MM.1S (cell line): ENCODE measurements around the gene LHFPL5.

Experiments used
- DNase-seq: peaks from one replicate; pipeline ENCODE4 v3.0.0-alpha.2; 2015
- H2AFZ ChIP-seq: fragments of 300-600 bp; sonication (generic); 2 replicates; pipeline ENCODE4 v1.6.0; 2016; ENCODE audit warnings: antibody characterized with exemption, low read length
- H3F3A ChIP-seq: fragments of 300-600 bp; sonication (generic); 2 replicates; pipeline ENCODE4 v1.6.1; 2016; ENCODE audit warnings: mild to moderate bottlenecking, antibody characterized with exemption, low read length, moderate library complexity, mixed read lengths; ENCODE audit not compliant: insufficient read depth
- H3K27ac ChIP-seq: fragments of 300-600 bp; sonication (generic); 2 replicates; pipeline ENCODE4 v1.5.1; 2016; ENCODE audit warnings: mild to moderate bottlenecking, low read length
- H3K27me3 ChIP-seq: fragments of 300-600 bp; sonication (generic); replicated peaks from 2 replicates; pipeline ENCODE4 v1.6.0; 2016; ENCODE audit warnings: low read length; ENCODE audit not compliant: insufficient read depth
- H3K36me3 ChIP-seq: fragments of 300-600 bp; sonication (generic); replicated peaks from 2 replicates; pipeline ENCODE4 v1.6.1; 2016; ENCODE audit warnings: mild to moderate bottlenecking, low read length, mixed read lengths; ENCODE audit not compliant: insufficient read depth
- H3K4me1 ChIP-seq: fragments of 300-600 bp; sonication (generic); 2 replicates; pipeline ENCODE4 v1.6.1; 2016; ENCODE audit warnings: low read length, mixed read lengths
- H3K4me2 ChIP-seq: fragments of 300-600 bp; sonication (generic); 2 replicates; pipeline ENCODE4 v1.6.0; 2016; ENCODE audit warnings: low read depth, low read length
- H3K4me3 ChIP-seq: fragments of 300-600 bp; sonication (generic); 2 replicates; pipeline ENCODE4 v1.5.1; 2016; ENCODE audit warnings: low read length, mixed read lengths
- H3K79me2 ChIP-seq: fragments of 300-600 bp; sonication (generic); 2 replicates; pipeline ENCODE4 v1.6.1; 2016; ENCODE audit warnings: mixed run types, low read length, mixed read lengths
- H3K9ac ChIP-seq: fragments of 300-600 bp; sonication (generic); 2 replicates; pipeline ENCODE4 v1.6.1; 2016; ENCODE audit warnings: low read length, mixed read lengths
- H3K9me2 ChIP-seq: fragments of 300-600 bp; sonication (generic); replicated peaks from 2 replicates; pipeline ENCODE4 v1.6.1; 2016; ENCODE audit warnings: mild to moderate bottlenecking, low read length, mixed read lengths; ENCODE audit not compliant: insufficient read depth
- H3K9me3 ChIP-seq: fragments of 300-600 bp; sonication (generic); replicated peaks from 2 replicates; pipeline ENCODE4 v1.6.1; 2016; ENCODE audit warnings: mild to moderate bottlenecking, low read length, mixed read lengths; ENCODE audit not compliant: insufficient read depth
- H4K20me1 ChIP-seq: fragments of 300-600 bp; sonication (generic); 2 replicates; pipeline ENCODE4 v1.6.1; 2016; ENCODE audit warnings: mild to moderate bottlenecking, low read length, moderate library complexity, mixed read lengths; ENCODE audit not compliant: insufficient read depth
- CTCF ChIP-seq: fragments of 300-600 bp; sonication (generic); IDR thresholded peaks from 2 replicates; pipeline ENCODE4 v1.5.1; 2016; ENCODE audit warnings: antibody characterized with exemption, low read length, mixed read lengths
- EZH2 ChIP-seq: fragments of 300-600 bp; sonication (generic); optimal IDR thresholded peaks from 2 replicates; pipeline ENCODE3; 2017; ENCODE audit warnings: low read depth, mild to moderate bottlenecking, antibody characterized with exemption, low read length, mixed read lengths
- EZH2phosphoT487 ChIP-seq: fragments of 300-600 bp; sonication (generic); IDR thresholded peaks from 2 replicates; pipeline ENCODE4 v1.6.1; 2018; ENCODE audit warnings: antibody characterized with exemption, low read length

Gene LHFPL5

GRCh38 chr6:35788423-35788982 lies 16.6 kb upstream of the LHFPL5 start:
- H3K9me2 ChIP-seq, result no peaks in the 10 kb centered on the region
- TF ChIP-seq EZH2, result no peak
- no peak for TF ChIP-seq EZH2phosphoT487
- TF ChIP-seq CTCF, result no peak
- H3K9me3 ChIP-seq, result no peaks in the 10 kb centered on the region
- no peak overlapping the region for H3K9ac ChIP-seq
- H3K27me3 ChIP-seq, result peaks cover 12% of the 10 kb centered on the region; the same call in 1 of the 2 replicates
- no peak overlapping the region for H2AFZ ChIP-seq
- no peaks in the 10 kb centered on the region for H3F3A ChIP-seq
- H3K4me2 ChIP-seq, result no peak overlapping the region
- DNase-seq, result no peak
- H3K4me3 ChIP-seq, result no peak overlapping the region
- H3K79me2 ChIP-seq, result no peaks in the 10 kb centered on the region
- no peaks in the 10 kb centered on the region for H3K4me1 ChIP-seq
- no peaks in the 10 kb centered on the region for H3K36me3 ChIP-seq
- H3K27ac ChIP-seq, result no peak overlapping the region
- H4K20me1 ChIP-seq, result no peaks in the 10 kb centered on the region

GRCh38 chr6:35790683-35791082 lies 14.5 kb upstream of the LHFPL5 start:
- H4K20me1 ChIP-seq, result no peaks in the 10 kb centered on the region
- no peaks in the 10 kb centered on the region for H3K36me3 ChIP-seq
- H3K4me2 ChIP-seq, result no peak overlapping the region
- no peak for DNase-seq
- no peaks in the 10 kb centered on the region for H3K9me2 ChIP-seq
- H2AFZ ChIP-seq, result no peak overlapping the region
- peaks cover 12% of the 10 kb centered on the region; the same call in 1 of the 2 replicates for H3K27me3 ChIP-seq
- no peak for TF ChIP-seq EZH2
- no peak for TF ChIP-seq CTCF
- TF ChIP-seq EZH2phosphoT487, result no peak
- no peak overlapping the region for H3K27ac ChIP-seq
- H3K4me1 ChIP-seq, result no peaks in the 10 kb centered on the region
- H3K79me2 ChIP-seq, result no peaks in the 10 kb centered on the region
- H3K9ac ChIP-seq, result no peak overlapping the region
- H3F3A ChIP-seq, result no peaks in the 10 kb centered on the region
- no peak overlapping the region for H3K4me3 ChIP-seq
- H3K9me3 ChIP-seq, result no peaks in the 10 kb centered on the region

- Histone ChIP-seq H3K4me2 (no peak overlapping the region), H3K9ac (no peak overlapping the region), H3K9me2 (no peaks in the 10 kb centered on the region), H4K20me1 (no peaks in the 10 kb centered on the region), H3K27me3 (no peaks in the 10 kb centered on the region; the same call in 1 of the 2 replicates), H3K9me3 (no peaks in the 10 kb centered on the region), H3K27ac (no peak overlapping the region), H3K79me2 (no peaks in the 10 kb centered on the region), H2AFZ (no peak overlapping the region), H3K4me3 (no peak overlapping the region), H3K4me1 (no peaks in the 10 kb centered on the region), H3K36me3 (no peaks in the 10 kb centered on the region), H3F3A (no peaks in the 10 kb centered on the region)
- TF ChIP-seq EZH2 (no peak), EZH2phosphoT487 (no peak), CTCF (no peak)
- no peak for DNase-seq
These were observed 10.4 kb upstream of the LHFPL5 start for GRCh38 chr6:35794536-35795452.
